OCI-LY3 (cell line): ENCODE data around the gene RALGAPB.

Experiments used
- CTCF ChIP-seq: fragments of 200-600, 300-600 bp; sonication (generic); IDR thresholded peaks from 2 replicates; pipeline ENCODE4 v1.5.1; 2014; ENCODE audit warnings: antibody characterized with exemption, low read length, low read depth
- EZH2phosphoT487 ChIP-seq: fragments of 200-600 bp; shearing (Covaris generic); IDR thresholded peaks from 2 replicates; pipeline ENCODE4 v1.6.1; 2018; ENCODE audit warnings: antibody characterized with exemption, mixed run types, low read depth

DNA sequence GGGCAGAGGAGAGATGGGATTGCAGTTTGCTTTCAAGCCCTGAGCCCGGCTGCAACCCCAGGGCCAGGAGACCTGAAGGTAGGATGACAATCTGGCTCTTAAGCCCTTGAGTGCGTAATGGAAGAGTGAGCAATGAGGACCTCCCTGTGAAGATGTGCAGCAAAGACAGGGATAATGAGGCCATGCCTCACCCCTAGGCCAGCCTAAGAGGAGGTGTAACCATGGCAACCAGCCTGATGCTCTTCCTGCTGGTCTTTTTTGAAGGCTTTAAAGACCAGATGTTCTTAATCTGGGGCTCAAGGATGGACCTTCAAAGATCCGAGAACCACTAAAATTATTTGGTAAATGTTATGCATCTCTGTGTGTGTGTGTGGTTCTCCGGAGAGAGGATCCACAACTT lies 137.2 kb downstream of the RALGAPB start:
- TF ChIP-seq CTCF (no peak), EZH2phosphoT487 (no peak)
